Measurements from ENCODE around the gene LTB. TPM values are rescaled to one million over a fixed set of nuclear protein-coding genes. Genes with fewer than 3 reads are reported as not detected.

The LTB gene
- total and polyA plus RNA-seq, 2 of the 13 experiments (the other 11 are each of a cell fraction or from before 2014, with no cell fraction given): 0.09 to 0.22 TPM

- TF ChIP-seq ATF6 (CRISPR knock-in tag; conservative IDR thresholded peaks at IDR 0.05): no peak
- TF ChIP-seq MTA3 (CRISPR knock-in tag; IDR thresholded peaks at IDR 0.05): no peak
- peak; percentile 89 for TF ChIP-seq ZNF121 (CRISPR knock-in tag; IDR thresholded peaks at IDR 0.05)
- 0 out of 2 replicates have a peak, but pooled peaks have one; percentile 55 for TF ChIP-seq GLI4 (CRISPR knock-in tag; IDR thresholded peaks at IDR 0.05; ENCODE audit: borderline replicate concordance)
- TF ChIP-seq TARDBP (CRISPR knock-in tag; IDR thresholded peaks at IDR 0.05): 0 out of 2 replicates have a peak, but pooled peaks have one; percentile 24
- TF ChIP-seq HOMEZ (CRISPR knock-in tag; IDR thresholded peaks at IDR 0.05; ENCODE audit: low read depth): peak; percentile 37; the same call in 1 of the 2 replicates
- TF ChIP-seq MLX (CRISPR knock-in tag; IDR thresholded peaks at IDR 0.05): peak; percentile 44; the same call in 1 of the 2 replicates
- TF ChIP-seq RXRA (CRISPR knock-in tag; IDR thresholded peaks at IDR 0.05): 0 out of 2 replicates have a peak, but pooled peaks have one; percentile 25
- TF ChIP-seq ZBTB7B (CRISPR knock-in tag; IDR thresholded peaks at IDR 0.05): 0 out of 2 replicates have a peak, but pooled peaks have one; percentile 9
- TF ChIP-seq NR2F6 (IDR thresholded peaks at IDR 0.05): peak; percentile 18; the same call in 1 of the 2 replicates
- no peak; the same call in 1 of the 2 replicates for TF ChIP-seq NR2F6 (CRISPR knock-in tag; IDR thresholded peaks at IDR 0.05)
- no peak for TF ChIP-seq SP2 (CRISPR knock-in tag; IDR thresholded peaks at IDR 0.05)
- no peak for TF ChIP-seq HOXA5 (CRISPR knock-in tag; IDR thresholded peaks at IDR 0.05)
- TF ChIP-seq ZNF776 (CRISPR knock-in tag; IDR thresholded peaks at IDR 0.05): no peak
- TF ChIP-seq ZNF772 (CRISPR knock-in tag; IDR thresholded peaks at IDR 0.05): no peak
- 0 out of 2 replicates have a peak, but pooled peaks have one; percentile 20 for TF ChIP-seq GMEB1 (CRISPR knock-in tag; IDR thresholded peaks at IDR 0.05; ENCODE audit: borderline replicate concordance)
- peak; percentile 37; the same call in 1 of the 2 replicates for TF ChIP-seq NFKB2 (CRISPR knock-in tag; IDR thresholded peaks at IDR 0.05; ENCODE audit: borderline replicate concordance)
- TF ChIP-seq KLF12 (CRISPR knock-in tag; IDR thresholded peaks at IDR 0.05; ENCODE audit: borderline replicate concordance): no peak
- peak; percentile 19; the same call in 1 of the 2 replicates for TF ChIP-seq ZNF512B (CRISPR knock-in tag; IDR thresholded peaks at IDR 0.05; ENCODE audit: borderline replicate concordance)
- TF ChIP-seq ZMYM3 (CRISPR knock-in tag; IDR thresholded peaks at IDR 0.05): peak; percentile 32; the same call in 1 of the 2 replicates
- TF ChIP-seq ZNF335 (CRISPR knock-in tag; IDR thresholded peaks at IDR 0.05): peak; percentile 56
These were observed 31.9 kb upstream of the LTB start (continued) for GRCh38 chr6:31614075-31614619.
